HL-60 (cell line): Measurements from ENCODE around the gene LSAMP.

Experiments
- DNase-seq, 2 experiments: peaks; one replicate each; pipeline ENCODE4 v3.0.0-alpha.2; 2010 to 2020; ENCODE audit warnings: low read depth in 1 of 2, low spot score in 1 of 2
- H3K27ac ChIP-seq: fragments of 250-450 bp; sonication (Bioruptor Pico); replicated peaks from 2 replicates; pipeline ENCODE4 v1.5.1; 2020; ENCODE audit warnings: mild to moderate bottlenecking, moderate library complexity
- H3K27me3 ChIP-seq: fragments of 250-450 bp; sonication (Bioruptor Pico); 2 replicates; pipeline ENCODE4 v1.5.1; 2021; ENCODE audit warnings: mild to moderate bottlenecking, moderate library complexity; ENCODE audit not compliant: insufficient read depth, poor library complexity, severe bottlenecking
- H3K4me3 ChIP-seq: replicated peaks from 2 replicates; pipeline ENCODE4 v1.5.1; 2011; ENCODE audit warnings: mild to moderate bottlenecking, control low read depth, low read length; ENCODE audit not compliant: insufficient read depth
- GABPA ChIP-seq: IDR thresholded peaks from 2 replicates; pipeline ENCODE4 v1.6.1; 2012; ENCODE audit warnings: low read depth
- POLR2AphosphoS5 ChIP-seq: IDR thresholded peaks from 2 replicates; pipeline ENCODE4 v1.6.1; 2012; ENCODE audit warnings: low read depth
- SPI1 ChIP-seq: IDR thresholded peaks from 2 replicates; pipeline ENCODE4 v1.6.1; 2012; ENCODE audit warnings: low read depth, mild to moderate bottlenecking, borderline replicate concordance
- TF ChIP-seq, protein P1 (sequence below): IDR thresholded peaks from 2 replicates; pipeline ENCODE4 v1.6.1; 2012; ENCODE audit warnings: low read depth; ENCODE audit not compliant: insufficient replicate concordance
- TF ChIP-seq, protein P2 (sequence below): IDR thresholded peaks from one replicate; pipeline ENCODE4 v1.5.1; 2011; ENCODE audit warnings: low read length, control low read depth, inconsistent platforms; ENCODE audit not compliant: insufficient read depth

Gene LSAMP

DNA sequence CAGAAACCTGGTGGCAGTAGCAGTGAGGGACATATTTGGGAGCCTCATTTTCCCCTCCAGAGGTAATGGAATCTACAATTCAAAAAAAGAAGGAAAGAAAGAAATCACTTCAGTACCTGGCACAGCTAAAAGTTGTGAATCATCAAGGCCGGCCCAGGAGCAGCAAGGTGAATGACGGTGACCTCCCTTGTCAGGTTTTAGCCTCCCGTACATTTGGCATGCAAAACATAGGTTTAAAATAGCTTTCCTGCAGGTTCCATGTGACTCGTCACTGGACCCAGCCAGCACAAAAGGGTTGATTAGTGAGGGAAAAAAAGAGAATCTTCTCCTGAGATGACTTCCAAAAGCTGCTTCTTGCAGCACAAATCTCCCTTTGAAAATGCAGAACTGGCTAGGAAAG lies 394.2 kb downstream of the LSAMP start:
- Histone ChIP-seq H3K27me3 (no peaks in the 10 kb centered on the region), H3K27ac (no peak overlapping the region), H3K4me3 (no peak overlapping the region)
- TF ChIP-seq, protein P1, sequence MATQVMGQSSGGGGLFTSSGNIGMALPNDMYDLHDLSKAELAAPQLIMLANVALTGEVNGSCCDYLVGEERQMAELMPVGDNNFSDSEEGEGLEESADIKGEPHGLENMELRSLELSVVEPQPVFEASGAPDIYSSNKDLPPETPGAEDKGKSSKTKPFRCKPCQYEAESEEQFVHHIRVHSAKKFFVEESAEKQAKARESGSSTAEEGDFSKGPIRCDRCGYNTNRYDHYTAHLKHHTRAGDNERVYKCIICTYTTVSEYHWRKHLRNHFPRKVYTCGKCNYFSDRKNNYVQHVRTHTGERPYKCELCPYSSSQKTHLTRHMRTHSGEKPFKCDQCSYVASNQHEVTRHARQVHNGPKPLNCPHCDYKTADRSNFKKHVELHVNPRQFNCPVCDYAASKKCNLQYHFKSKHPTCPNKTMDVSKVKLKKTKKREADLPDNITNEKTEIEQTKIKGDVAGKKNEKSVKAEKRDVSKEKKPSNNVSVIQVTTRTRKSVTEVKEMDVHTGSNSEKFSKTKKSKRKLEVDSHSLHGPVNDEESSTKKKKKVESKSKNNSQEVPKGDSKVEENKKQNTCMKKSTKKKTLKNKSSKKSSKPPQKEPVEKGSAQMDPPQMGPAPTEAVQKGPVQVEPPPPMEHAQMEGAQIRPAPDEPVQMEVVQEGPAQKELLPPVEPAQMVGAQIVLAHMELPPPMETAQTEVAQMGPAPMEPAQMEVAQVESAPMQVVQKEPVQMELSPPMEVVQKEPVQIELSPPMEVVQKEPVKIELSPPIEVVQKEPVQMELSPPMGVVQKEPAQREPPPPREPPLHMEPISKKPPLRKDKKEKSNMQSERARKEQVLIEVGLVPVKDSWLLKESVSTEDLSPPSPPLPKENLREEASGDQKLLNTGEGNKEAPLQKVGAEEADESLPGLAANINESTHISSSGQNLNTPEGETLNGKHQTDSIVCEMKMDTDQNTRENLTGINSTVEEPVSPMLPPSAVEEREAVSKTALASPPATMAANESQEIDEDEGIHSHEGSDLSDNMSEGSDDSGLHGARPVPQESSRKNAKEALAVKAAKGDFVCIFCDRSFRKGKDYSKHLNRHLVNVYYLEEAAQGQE: no peak
- TF ChIP-seq, protein P2, sequence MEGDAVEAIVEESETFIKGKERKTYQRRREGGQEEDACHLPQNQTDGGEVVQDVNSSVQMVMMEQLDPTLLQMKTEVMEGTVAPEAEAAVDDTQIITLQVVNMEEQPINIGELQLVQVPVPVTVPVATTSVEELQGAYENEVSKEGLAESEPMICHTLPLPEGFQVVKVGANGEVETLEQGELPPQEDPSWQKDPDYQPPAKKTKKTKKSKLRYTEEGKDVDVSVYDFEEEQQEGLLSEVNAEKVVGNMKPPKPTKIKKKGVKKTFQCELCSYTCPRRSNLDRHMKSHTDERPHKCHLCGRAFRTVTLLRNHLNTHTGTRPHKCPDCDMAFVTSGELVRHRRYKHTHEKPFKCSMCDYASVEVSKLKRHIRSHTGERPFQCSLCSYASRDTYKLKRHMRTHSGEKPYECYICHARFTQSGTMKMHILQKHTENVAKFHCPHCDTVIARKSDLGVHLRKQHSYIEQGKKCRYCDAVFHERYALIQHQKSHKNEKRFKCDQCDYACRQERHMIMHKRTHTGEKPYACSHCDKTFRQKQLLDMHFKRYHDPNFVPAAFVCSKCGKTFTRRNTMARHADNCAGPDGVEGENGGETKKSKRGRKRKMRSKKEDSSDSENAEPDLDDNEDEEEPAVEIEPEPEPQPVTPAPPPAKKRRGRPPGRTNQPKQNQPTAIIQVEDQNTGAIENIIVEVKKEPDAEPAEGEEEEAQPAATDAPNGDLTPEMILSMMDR: no peak
- TF ChIP-seq GABPA: no peak
- no peak for DNase-seq

DNA sequence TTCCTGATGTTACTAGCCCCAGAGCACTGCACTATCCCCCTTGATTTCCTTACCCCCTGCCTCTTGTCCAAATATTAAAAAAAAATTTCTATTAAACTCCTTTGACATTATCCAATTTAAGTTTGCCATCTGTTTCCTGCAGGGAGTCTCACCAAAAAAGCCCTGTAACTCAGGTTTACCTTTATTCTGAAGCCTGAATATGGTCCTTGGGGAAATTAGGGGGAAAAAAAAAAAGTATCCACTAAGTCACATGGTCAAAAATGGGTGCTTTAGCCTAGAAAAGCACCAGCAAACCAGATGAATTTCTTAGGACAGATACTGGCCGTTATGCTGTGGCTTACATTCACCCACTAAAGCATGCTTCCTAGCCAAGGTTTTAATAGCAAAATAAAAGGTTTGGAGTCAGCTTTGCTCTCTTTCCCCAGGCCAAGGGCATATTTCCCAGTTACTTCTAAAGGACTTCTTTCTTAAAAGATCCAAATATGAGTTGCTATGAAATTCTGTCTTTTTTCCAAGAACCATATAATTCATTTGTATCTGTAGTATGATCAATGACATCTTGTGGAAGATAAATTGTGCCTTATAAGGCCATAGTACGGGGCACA lies 394.9 kb downstream of the LSAMP start:
- H3K27ac ChIP-seq: no peak overlapping the region
- TF ChIP-seq, protein P1: no peak
- no peak for TF ChIP-seq POLR2AphosphoS5
- no peak for TF ChIP-seq GABPA
- TF ChIP-seq, protein P2: no peak
- TF ChIP-seq SPI1: no peak
- no peaks in the 10 kb centered on the region for H3K27me3 ChIP-seq
- no peak overlapping the region for H3K4me3 ChIP-seq
- no peak for DNase-seq

DNA sequence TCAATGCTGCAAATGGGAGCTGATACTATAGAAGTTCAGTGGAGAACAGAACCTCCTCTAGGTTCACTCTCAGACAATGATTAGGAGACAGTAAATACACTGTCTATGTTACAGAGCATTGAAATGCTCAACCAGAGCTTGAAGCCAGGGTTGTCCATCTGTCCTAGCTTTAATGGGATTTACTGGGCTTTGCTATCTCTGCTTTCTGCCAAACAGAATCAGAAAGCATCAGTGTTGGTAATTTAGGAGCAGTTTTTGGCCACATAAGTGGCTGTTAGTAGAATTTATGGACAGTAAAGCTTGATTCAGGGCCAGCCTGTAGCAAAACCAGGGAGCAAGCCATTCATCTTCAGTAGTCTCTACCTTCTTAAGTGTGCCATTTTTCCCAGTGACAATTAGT lies 396.3 kb downstream of the LSAMP start:
- H3K27me3 ChIP-seq: no peaks in the 10 kb centered on the region
- TF ChIP-seq GABPA: no peak
- no peak overlapping the region for H3K4me3 ChIP-seq
- no peak overlapping the region for H3K27ac ChIP-seq
- DNase-seq: no peak

DNA sequence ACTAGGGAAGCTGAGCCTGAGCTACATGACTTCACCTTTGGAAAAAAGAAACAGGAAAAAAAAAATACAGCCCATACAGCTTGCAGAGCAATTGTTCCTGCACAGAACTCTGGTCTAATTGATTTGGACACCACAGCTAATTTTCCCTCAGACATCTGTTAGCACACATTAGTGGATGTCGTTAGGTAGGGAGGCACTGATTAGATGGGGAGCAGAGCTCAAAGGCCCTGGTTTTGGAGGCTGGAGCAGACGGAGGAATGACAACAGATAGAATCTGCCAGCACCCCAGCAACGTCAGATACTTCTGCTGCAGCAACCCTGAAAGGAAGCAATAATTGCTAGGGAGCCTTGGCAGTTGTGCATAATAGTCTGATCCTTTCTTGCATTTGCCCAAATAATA lies 398.9 kb downstream of the LSAMP start:
- H3K27me3 ChIP-seq: no peaks in the 10 kb centered on the region
- no peak overlapping the region for H3K27ac ChIP-seq
- DNase-seq: no peak
- H3K4me3 ChIP-seq: no peak overlapping the region
- TF ChIP-seq POLR2AphosphoS5 (no peak), SPI1 (no peak), GABPA (no peak)
- TF ChIP-seq, protein P1: no peak
- TF ChIP-seq, protein P2: no peak
